IMR-90 (cell line): ENCODE data around the gene DOCK1. TPM values are rescaled to one million over a fixed set of nuclear protein-coding genes. Genes with fewer than 3 reads are reported as not detected.

Experiments used
- ATAC-seq: fragments of 200-7000 bp; cut with Tn5 transposase; 2 replicates; pipeline ENCODE4 v1.9.1; 2020; ENCODE audit warnings: low read depth, mild to moderate bottlenecking, moderate library complexity
- BruUV-seq: library from RNA; stranded (reverse); fragments of 400-500 nt; replicated peaks from 2 replicates; lab custom pipeline; 2021; lab: Mats Ljungman, UMichigan
- CTCF ChIA-PET: fragments of 300-600 bp; formaldehyde crosslinking; extraction: SDS; loops from one replicate; lab custom pipeline; 2021; ENCODE audit warnings: antibody characterized with exemption; lab: Yijun Ruan, JAX
- POLR2A ChIA-PET: fragments of 300-600 bp; sonication (Branson Sonifier 250); formaldehyde crosslinking; loops from one replicate; lab custom pipeline; 2022; ENCODE audit warnings: antibody characterized with exemption; ENCODE audit not compliant: unreplicated experiment; lab: Charles Lee
- DNase-seq: peaks from one replicate; pipeline ENCODE4 v3.0.0; 2013
- H2AFZ ChIP-seq: replicated peaks from 2 replicates; pipeline ENCODE3; 2013; ENCODE audit warnings: low read length, mild to moderate bottlenecking; ENCODE audit not compliant: poor library complexity
- H2AK5ac ChIP-seq: 2 replicates; pipeline ENCODE4 v1.6.1; 2013; ENCODE audit warnings: low read depth, low read length, inconsistent platforms
- H2AK9ac ChIP-seq: replicated peaks from 2 replicates; pipeline ENCODE3; 2013; ENCODE audit warnings: mild to moderate bottlenecking, low read depth, low read length, moderate library complexity; ENCODE audit not compliant: poor library complexity
- H2BK120ac ChIP-seq: 2 replicates; pipeline ENCODE4 v1.6.1; 2013; ENCODE audit warnings: low read depth, low read length, inconsistent platforms
- H2BK15ac ChIP-seq: 3 replicates; pipeline ENCODE4 v1.6.1; 2013; ENCODE audit warnings: low read depth, low read length, inconsistent platforms
- H2BK20ac ChIP-seq: 2 replicates; pipeline ENCODE4 v1.6.1; 2013; ENCODE audit warnings: low read depth, mild to moderate bottlenecking, inconsistent platforms, low read length, moderate library complexity
- H2BK5ac ChIP-seq: 2 replicates; pipeline ENCODE4 v1.6.1; 2013; ENCODE audit warnings: mild to moderate bottlenecking, low read depth, low read length, inconsistent platforms; ENCODE audit not compliant: poor library complexity, severe bottlenecking
- H3K14ac ChIP-seq: replicated peaks from 2 replicates; pipeline ENCODE4 v1.6.1; 2013; ENCODE audit warnings: low read depth, low read length, inconsistent platforms
- H3K18ac ChIP-seq: 2 replicates; pipeline ENCODE4 v1.6.1; 2013; ENCODE audit warnings: low read depth, low read length, control low read depth
- H3K23ac ChIP-seq: 2 replicates; pipeline ENCODE4 v1.6.1; 2013; ENCODE audit warnings: low read depth, low read length, inconsistent platforms
- H3K27ac ChIP-seq: 2 replicates; pipeline ENCODE4 v1.5.1; 2013; ENCODE audit warnings: mild to moderate bottlenecking, control low read depth, low read length; ENCODE audit not compliant: insufficient read depth
- H3K27me3 ChIP-seq: 2 replicates; pipeline ENCODE4 v1.6.1; 2013; ENCODE audit warnings: low read length; ENCODE audit not compliant: control insufficient read depth, insufficient read depth
- H3K36me3 ChIP-seq: 2 replicates; pipeline ENCODE4 v1.6.1; 2013; ENCODE audit warnings: low read length, mixed read lengths; ENCODE audit not compliant: control insufficient read depth, insufficient read depth
- H3K4ac ChIP-seq: 2 replicates; pipeline ENCODE4 v1.6.1; 2013; ENCODE audit warnings: low read depth, low read length, inconsistent platforms
- H3K4me1 ChIP-seq: 2 replicates; pipeline ENCODE4 v1.6.1; 2013; ENCODE audit warnings: low read length, mixed read lengths; ENCODE audit not compliant: control insufficient read depth, insufficient read depth
- H3K4me2 ChIP-seq: 2 replicates; pipeline ENCODE4 v1.6.1; 2013; ENCODE audit warnings: low read depth, mild to moderate bottlenecking, control low read depth, low read length, moderate library complexity
- H3K4me3 ChIP-seq: 2 replicates; pipeline ENCODE4 v1.5.1; 2013; ENCODE audit warnings: low read depth, mild to moderate bottlenecking, control low read depth, low read length, moderate library complexity; ENCODE audit not compliant: insufficient read depth
- H3K56ac ChIP-seq: 2 replicates; pipeline ENCODE4 v1.6.1; 2013; ENCODE audit warnings: low read length, inconsistent platforms; ENCODE audit not compliant: insufficient read depth; ENCODE audit errors: extremely low read depth
- H3K79me1 ChIP-seq, 2 experiments: 2 replicates each; pipeline ENCODE4 v1.6.1; 2013; ENCODE audit warnings: low read length in 2 of 2, inconsistent platforms in 1 of 2, low read depth in 1 of 2
- H3K9ac ChIP-seq: 2 replicates; pipeline ENCODE4 v1.6.1; 2013; ENCODE audit warnings: low read depth, low read length, control low read depth
- H3K9me1 ChIP-seq: 2 replicates; pipeline ENCODE4 v1.6.1; 2013; ENCODE audit warnings: low read length, inconsistent platforms; ENCODE audit not compliant: insufficient read depth
- H3K9me3 ChIP-seq: 2 replicates; pipeline ENCODE4 v1.6.1; 2013; ENCODE audit warnings: low read length; ENCODE audit not compliant: control insufficient read depth, insufficient read depth
- H4K20me1 ChIP-seq: 2 replicates; pipeline ENCODE4 v1.6.1; 2013; ENCODE audit warnings: low read length, inconsistent platforms; ENCODE audit not compliant: insufficient read depth
- H4K5ac ChIP-seq: 2 replicates; pipeline ENCODE4 v1.6.1; 2013; ENCODE audit warnings: mild to moderate bottlenecking, low read depth, low read length, control low read depth
- H4K8ac ChIP-seq, 2 experiments: 2 replicates each; pipeline ENCODE4 v1.6.1; 2013; ENCODE audit warnings: low read depth in 2 of 2, low read length in 2 of 2, control low read depth in 1 of 2, inconsistent platforms in 1 of 2
- H4K91ac ChIP-seq: 2 replicates; pipeline ENCODE4 v1.6.1; 2013; ENCODE audit warnings: low read depth, low read length, inconsistent platforms; ENCODE audit not compliant: insufficient read depth
- BHLHE40 ChIP-seq: fragments of 150-350 bp; IDR thresholded peaks from 2 replicates; pipeline ENCODE4 v1.6.1; 2016; ENCODE audit warnings: mild to moderate bottlenecking, low read depth, low read length
- CEBPB ChIP-seq: IDR thresholded peaks from 2 replicates; pipeline ENCODE4 v1.6.1; 2012; ENCODE audit warnings: low read depth, low read length, improper control_type of control experiment
- CHD1 ChIP-seq: IDR thresholded peaks from 2 replicates; pipeline ENCODE4 v1.6.1; 2012; ENCODE audit warnings: low read depth, low read length, improper control_type of control experiment
- ELK1 ChIP-seq: fragments of 150-350 bp; IDR thresholded peaks from 2 replicates; pipeline ENCODE4 v1.6.1; 2016; ENCODE audit warnings: low read depth, mild to moderate bottlenecking, low read length, moderate library complexity, borderline replicate concordance
- FOS ChIP-seq: fragments of 150-350 bp; IDR thresholded peaks from 2 replicates; pipeline ENCODE4 v1.6.1; 2016; ENCODE audit warnings: low read depth, low read length
- MAFK ChIP-seq: IDR thresholded peaks from 2 replicates; pipeline ENCODE4 v1.6.1; 2012; ENCODE audit warnings: low read depth, low read length, improper control_type of control experiment
- MAZ ChIP-seq: IDR thresholded peaks from 2 replicates; pipeline ENCODE4 v1.6.1; 2012; ENCODE audit warnings: low read depth, mild to moderate bottlenecking, low read length, improper control_type of control experiment, moderate library complexity, borderline replicate concordance
- MXI1 ChIP-seq: IDR thresholded peaks from 2 replicates; pipeline ENCODE4 v1.6.1; 2012; ENCODE audit warnings: low read depth, mild to moderate bottlenecking, low read length, moderate library complexity, borderline replicate concordance
- NFE2L2 ChIP-seq: fragments of 150-350 bp; IDR thresholded peaks from 2 replicates; pipeline ENCODE4 v1.6.1; 2016; ENCODE audit warnings: low read depth, mild to moderate bottlenecking, low read length
- POLR2A ChIP-seq: IDR thresholded peaks from 2 replicates; pipeline ENCODE4 v1.6.1; 2012; ENCODE audit warnings: mild to moderate bottlenecking, low read depth, low read length
- RAD21 ChIP-seq: IDR thresholded peaks from 2 replicates; pipeline ENCODE4 v1.6.1; 2012; ENCODE audit warnings: low read length, improper control_type of control experiment
- RCOR1 ChIP-seq: IDR thresholded peaks from 2 replicates; pipeline ENCODE4 v1.6.1; 2012; ENCODE audit warnings: mild to moderate bottlenecking, low read length, improper control_type of control experiment; ENCODE audit not compliant: insufficient replicate concordance
- RFX5 ChIP-seq: IDR thresholded peaks from 2 replicates; pipeline ENCODE4 v1.8.0; 2012; ENCODE audit warnings: low read depth, mild to moderate bottlenecking, low read length, moderate library complexity
- SMC3 ChIP-seq: fragments of 150-350 bp; IDR thresholded peaks from 2 replicates; pipeline ENCODE4 v1.6.1; 2016; ENCODE audit warnings: low read depth, mild to moderate bottlenecking, antibody characterized with exemption, low read length, moderate library complexity
- USF2 ChIP-seq: fragments of 150-350 bp; IDR thresholded peaks from 2 replicates; pipeline ENCODE4 v1.6.1; 2017; ENCODE audit warnings: mild to moderate bottlenecking, antibody characterized with exemption, low read length, low read depth
- WGBS, 2 experiments: methylation state at CpG; one replicate each; pipeline versions ENCODE4 v1.1.5 to v1.1.7; 2013; ENCODE audit warnings: missing lambda C conversion rate in 2 of 2; ENCODE audit not compliant: insufficient read length in 1 of 2; ENCODE audit errors: extremely low coverage in 2 of 2; 5-methylcytosine and 5-hydroxymethylcytosine counted together
- dilution Hi-C: fragments of 300-500 bp; cut with HindIII; formaldehyde crosslinking; loops from one replicate; pipeline ENCODE4 v1.14.3; 2018; ENCODE audit warnings: low sequenced_read_pairs; ENCODE audit not compliant: unreplicated experiment
- in situ Hi-C: fragments of 300-500 bp; cut with MboI; formaldehyde crosslinking; loops from 3 replicates; pipeline ENCODE4 v1.14.3; 2019; ENCODE audit warnings: low sequenced_read_pairs, inconsistent platforms, mixed read lengths
- intact Hi-C: fragments of 100-400 bp; cut with micrococcal nuclease; formaldehyde crosslinking; loops from 2 replicates; pipeline ENCODE4 v1.10.0; 2022
- polyA plus RNA-seq, 3 experiments: library from polyadenylated mRNA; depleted of rRNA; stranded (reverse); fragments of >200 nt; gene quantifications; 2 replicates each; pipeline ENCODE4 v1.2.3, GENCODE V29; 2012; ENCODE audit warnings: low replicate concordance in 1 of 3
- total RNA-seq: library from RNA; depleted of rRNA; stranded (reverse); fragments of >200 nt; gene quantifications from 2 replicates; pipeline ENCODE4 v1.2.3, GENCODE V29; 2012

Gene DOCK1
- total and polyA plus RNA-seq, 2 of the 4 experiments (the other 2 are of a cell fraction) = 28.2 to 71.0 TPM

DNA sequence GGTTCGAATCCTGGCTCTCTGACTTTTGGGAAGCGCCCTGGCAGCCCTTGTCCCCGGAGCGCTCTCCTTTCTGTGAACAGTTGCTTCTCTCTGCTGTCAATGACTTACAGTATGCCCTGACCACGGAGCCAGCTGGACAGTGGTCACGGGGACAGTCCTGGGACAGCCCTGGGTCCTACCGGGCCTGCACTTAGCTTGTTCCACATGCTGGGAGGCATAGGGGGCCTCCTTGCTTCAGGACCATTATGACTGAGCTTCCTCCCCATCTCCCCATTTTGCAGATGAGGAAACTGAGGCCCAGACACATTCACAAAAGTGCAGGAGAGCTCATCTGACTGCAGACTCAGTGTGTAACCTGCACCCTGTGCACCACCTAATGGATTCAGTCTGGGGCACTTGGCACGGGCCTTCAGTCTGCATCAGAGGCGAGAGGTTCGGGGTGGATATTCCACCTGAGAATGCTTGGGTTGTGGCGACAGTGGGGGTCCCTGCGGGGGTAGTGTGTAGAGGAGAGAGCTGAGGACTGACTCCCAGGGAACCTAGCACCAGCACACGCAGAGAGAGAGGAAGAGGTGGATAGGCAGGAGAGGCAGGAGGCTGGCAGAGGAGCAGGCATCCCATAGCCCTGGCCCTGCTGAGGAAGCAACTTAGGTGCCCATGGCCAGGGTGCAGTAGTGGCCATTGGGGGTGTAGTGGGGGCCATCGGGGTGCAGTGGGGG is 1.6 kb downstream of the DOCK1 start:
- Histone ChIP-seq H3K9ac (peak overlapping the region; percentile 73), H3K36me3 (peaks cover 6% of the 10 kb centered on the region), H2AK5ac (peak overlapping the region; percentile 54), H2AFZ (peak overlapping the region; percentile 93), H2BK15ac (no peak overlapping the region), H3K18ac (peak overlapping the region; percentile 71; the same call in 1 of the 2 replicates), H3K4me2 (peak overlapping the region; percentile 91), H4K8ac (peak overlapping the region; percentile 41 to 56; a peak in 3 of 4 replicates), H3K56ac (no peak overlapping the region), H3K9me3 (no peaks in the 10 kb centered on the region), H3K79me1 (peaks cover 24 to 64% of the 10 kb centered on the region in 2 experiments), H3K27me3 (no peaks in the 10 kb centered on the region), H2BK20ac (no peak overlapping the region), H4K20me1 (peaks cover 59% of the 10 kb centered on the region), H3K4me3 (peak overlapping the region; percentile 62), H3K27ac (peak overlapping the region; percentile 85), H2BK120ac (peak overlapping the region; percentile 37; the same call in 1 of the 2 replicates), H3K4ac (peak overlapping the region; percentile 95), H4K5ac (peak overlapping the region; percentile 25; the same call in 1 of the 2 replicates), H3K23ac (peak overlapping the region; percentile 88), H4K91ac (peak overlapping the region; percentile 88), H3K9me1 (peaks cover 41% of the 10 kb centered on the region), H3K4me1 (peaks cover 25% of the 10 kb centered on the region), H2AK9ac (peak overlapping the region; percentile 95), H2BK5ac (peak overlapping the region; percentile 53), H3K14ac (peak overlapping the region; percentile 87)
- ChIA-PET POLR2A (interaction anchor here (0.7 kb wide), 1 partner anchor 857 kb away, joined by 3 read pairs; no protein-coding TSS in a partner anchor), CTCF (no interaction called here)
- BruUV-seq = no TSS peak
- dilution Hi-C loops = no loop called here
- TF ChIP-seq MXI1 (no peak), RFX5 (no peak), RAD21 (no peak), SMC3 (no peak), MAZ (no peak), NFE2L2 (no peak), POLR2A (no peak), RCOR1 (no peak), CEBPB (no peak), MAFK (no peak), BHLHE40 (no peak), FOS (no peak), CHD1 (no peak), USF2 (no peak), ELK1 (no peak)
- in situ Hi-C loops = no loop called here
- WGBS, 2 experiments = 100% methylated on average over 6 of the region's 14 CpGs; no CpG with 5 or more reads in 1 of the 2 experiments
- no peak for DNase-seq
- no peak for ATAC-seq
- intact Hi-C loops = loop anchor here (2.0 to 10.0 kb wide), 3 partner anchors 66 to 498 kb away; no protein-coding TSS in a partner anchor
